Psoas muscle (tissue), 8 donors: Measurements from ENCODE around the gene APAF1. TPM values are rescaled to one million over a fixed set of nuclear protein-coding genes. Genes with fewer than 3 reads are reported as not detected.

ENCODE experiments used
- ATAC-seq, 4 donors: fragments of 200-7000 bp; cut with Tn5 transposase; one replicate each; pipeline ENCODE4 v1.9.1; 2020; ENCODE audit warnings: moderate library complexity in 3 of 4, mild to moderate bottlenecking in 2 of 4
- DNase-seq, 2 donors: peaks; one replicate each; pipeline ENCODE4 v3.0.0-alpha.2; 2020
- H3K27ac ChIP-seq: fragments of 200-600 bp; one replicate; pipeline ENCODE4 v1.8.0; 2022
- H3K27me3 ChIP-seq, 3 donors: fragments of 200-600 bp in 1 of 3; one replicate each; pipeline versions ENCODE4 v1.6.1 to v1.8.0; 2013 to 2022; ENCODE audit warnings: low read length in 2 of 3, mild to moderate bottlenecking in 2 of 3, moderate library complexity in 1 of 3; ENCODE audit not compliant: insufficient read depth in 3 of 3
- H3K36me3 ChIP-seq, 2 donors: fragments of 200-600 bp in 1 of 2; one replicate each; pipeline versions ENCODE4 v1.6.1 to v1.8.0; 2013 to 2022; ENCODE audit warnings: low read depth in 1 of 2, mild to moderate bottlenecking in 1 of 2, moderate library complexity in 1 of 2; ENCODE audit not compliant: insufficient read depth in 1 of 2
- H3K4me1 ChIP-seq: fragments of 200-600 bp; one replicate; pipeline ENCODE4 v1.8.0; 2022
- H3K4me3 ChIP-seq: fragments of 200-600 bp; one replicate; pipeline ENCODE4 v1.8.0; 2022; ENCODE audit warnings: mild to moderate bottlenecking
- H3K9me3 ChIP-seq: fragments of 200-600 bp; one replicate; pipeline ENCODE4 v1.8.0; 2022
- CTCF ChIP-seq: fragments of 200-600 bp; IDR thresholded peaks from one replicate; pipeline ENCODE4 v1.8.0; 2022; ENCODE audit warnings: antibody characterized with exemption
- WGBS, 3 donors: extraction: QIAGEN DNeasy Blood & Tissue Kit; methylation state at CpG; one replicate each; pipeline versions ENCODE4 v1.1.6 to v1.1.7; 2013; 5-methylcytosine and 5-hydroxymethylcytosine counted together
- intact Hi-C, 2 donors: fragments of 100-400 bp; cut with DNase I; formaldehyde crosslinking; loops; one replicate each; pipeline versions ENCODE4 v1.11.0 to v1.14.2; 2022
- polyA plus RNA-seq, 3 donors: library from polyadenylated mRNA; stranded (reverse); fragments of 200-250 nt; gene quantifications; one replicate each; pipeline ENCODE4 v1.2.3, GENCODE V29; 2013
- total RNA-seq, 4 donors: library from RNA; stranded (reverse); fragmentation: NEBNext Ultra II Directional in 2 of 4; extraction: Animal tissue kit (Norgen Biotek cat#: 25700) in 2 of 4; gene quantifications; one replicate each; pipeline versions ENCODE4 v1.2.1 to v1.2.4, GENCODE V29; 2021 to 2023
- donor health status: healthy with polysubstance abuse.
- donor health status: DM: no; HTN: no; CAD: no; lungs with moderate emphysema.
- donor health status: Bipolar disorder and iron deficiency.
- donor health status: healthy.
- donor health status: DM: yes; HTN: yes; CAD: no.
- donor health status: DM: no; HTN: no; CAD: no.
- donor health status: DM: no; HTN: no; CAD: no.
- donor health status: DM: yes; HTN: yes; CAD: no.

APAF1 gene
- total and polyA plus RNA-seq, 7 donors, result 2.0 to 10.2 (median 4.3) TPM

- peaks cover 5 to 80% of the 10 kb centered on the region in 2 donors for H3K36me3 ChIP-seq
- intact Hi-C loops, result no loop called here
- TF ChIP-seq CTCF, result no peak
- ATAC-seq (no peak), DNase-seq (no peak)
- 80 to 89% (median 84%) methylated on average over 4 of the region's 4 CpGs for WGBS, 3 donors
- H3K4me1 ChIP-seq, result no peaks in the 10 kb centered on the region
- H3K9me3 ChIP-seq, result no peaks in the 10 kb centered on the region
- no peak overlapping the region for H3K4me3 ChIP-seq
- H3K27me3 ChIP-seq, result no peaks in the 10 kb centered on the region
- H3K27ac ChIP-seq, result no peak overlapping the region
These were observed 69.3 kb downstream of the APAF1 start for GRCh38 chr12:98714426-98714825.

DNA sequence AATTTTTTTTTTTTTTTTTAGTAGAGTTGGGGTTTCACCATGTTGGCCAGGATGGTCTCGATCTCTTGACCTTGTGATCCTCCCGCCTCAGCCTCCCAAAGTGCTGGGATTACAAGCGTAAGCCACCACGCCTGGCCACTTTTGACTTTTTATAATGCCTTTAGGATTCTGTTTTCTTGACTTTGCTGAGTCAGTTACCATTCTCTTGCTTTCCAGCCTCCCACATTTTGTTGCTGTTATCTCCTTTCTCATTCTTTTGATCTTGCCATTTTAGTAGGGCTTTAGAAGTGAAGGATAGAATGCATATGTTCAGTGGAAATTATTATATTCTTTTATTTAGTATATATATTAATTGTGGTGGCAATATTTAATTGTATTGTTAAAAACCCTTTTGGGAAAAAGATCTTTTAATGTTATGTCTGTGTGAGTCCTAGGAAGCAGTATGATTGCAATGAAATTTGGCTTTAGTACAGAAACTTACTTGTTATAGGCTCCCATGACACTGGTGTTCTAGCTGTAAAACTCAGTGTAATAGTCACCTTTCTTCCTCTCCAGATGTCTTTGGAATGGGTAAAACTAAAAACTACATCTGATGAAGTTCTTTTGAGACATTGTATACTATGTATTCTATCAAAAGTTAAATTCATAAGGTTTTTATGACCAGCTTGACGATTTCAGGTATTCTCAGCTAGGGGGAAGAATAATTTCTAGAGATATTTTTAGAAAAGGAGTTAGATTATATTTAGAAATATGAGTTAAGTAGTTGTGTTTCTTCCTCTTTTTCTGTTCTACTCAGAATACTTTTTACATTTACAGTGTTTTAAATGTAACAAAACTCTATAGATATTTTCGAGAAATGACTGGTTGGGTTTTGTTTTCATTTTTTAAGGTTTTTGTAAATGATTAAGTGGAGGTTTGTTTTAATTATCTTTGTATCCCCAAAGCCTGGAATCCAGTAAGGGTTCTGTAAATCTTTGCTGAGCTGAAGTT is 74.7 kb downstream of the APAF1 start:
- Histone ChIP-seq H3K4me3 (no peak overlapping the region), H3K27me3 (no peaks in the 10 kb centered on the region), H3K9me3 (no peaks in the 10 kb centered on the region), H3K36me3 (peaks cover 2 to 70% of the 10 kb centered on the region in 2 donors), H3K4me1 (no peaks in the 10 kb centered on the region), H3K27ac (no peak overlapping the region)
- ATAC-seq (no peak), DNase-seq (no peak)
- WGBS, 3 donors, result 91 to 93% (median 92%) methylated on average over 6 of the region's 6 CpGs
- no peak for TF ChIP-seq CTCF
- intact Hi-C loops, result no loop called here

DNA sequence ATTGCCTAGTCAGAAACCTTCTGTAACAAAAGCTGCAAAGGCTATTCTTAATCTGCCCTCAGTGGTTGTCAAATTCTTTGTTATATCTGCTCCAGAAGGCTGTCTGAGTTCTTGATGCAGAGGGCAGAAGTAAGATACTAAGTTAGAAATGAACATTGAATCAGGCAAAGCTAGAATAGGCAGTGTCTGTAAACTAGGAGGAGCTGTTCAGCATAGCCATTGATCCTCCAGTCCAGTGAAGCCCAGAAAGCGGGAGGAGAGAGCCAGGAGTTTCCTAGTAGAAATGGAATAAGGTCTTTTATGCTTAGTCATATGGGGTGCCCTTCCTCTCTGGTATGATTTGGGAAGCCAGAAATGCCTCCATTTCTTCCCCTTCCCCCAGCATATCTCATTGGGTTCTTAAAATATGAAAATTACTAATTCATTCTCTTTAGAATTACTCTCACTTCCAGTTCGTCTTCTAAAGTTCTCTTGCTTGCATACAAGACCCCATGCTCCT is 76.2 kb downstream of the APAF1 start:
- intact Hi-C loops, result no loop called here
- H3K9me3 ChIP-seq, result no peaks in the 10 kb centered on the region
- DNase-seq (no peak), ATAC-seq (no peak)
- TF ChIP-seq CTCF, result no peak
- H3K27ac ChIP-seq, result no peak overlapping the region
- 90 to 97% (median 91%) methylated on average over 2 of the region's 2 CpGs for WGBS, 3 donors
- H3K27me3 ChIP-seq, result no peaks in the 10 kb centered on the region
- no peak overlapping the region for H3K4me3 ChIP-seq
- H3K36me3 ChIP-seq, result peaks cover 0 to 73% of the 10 kb centered on the region in 2 donors
- no peaks in the 10 kb centered on the region for H3K4me1 ChIP-seq

DNA sequence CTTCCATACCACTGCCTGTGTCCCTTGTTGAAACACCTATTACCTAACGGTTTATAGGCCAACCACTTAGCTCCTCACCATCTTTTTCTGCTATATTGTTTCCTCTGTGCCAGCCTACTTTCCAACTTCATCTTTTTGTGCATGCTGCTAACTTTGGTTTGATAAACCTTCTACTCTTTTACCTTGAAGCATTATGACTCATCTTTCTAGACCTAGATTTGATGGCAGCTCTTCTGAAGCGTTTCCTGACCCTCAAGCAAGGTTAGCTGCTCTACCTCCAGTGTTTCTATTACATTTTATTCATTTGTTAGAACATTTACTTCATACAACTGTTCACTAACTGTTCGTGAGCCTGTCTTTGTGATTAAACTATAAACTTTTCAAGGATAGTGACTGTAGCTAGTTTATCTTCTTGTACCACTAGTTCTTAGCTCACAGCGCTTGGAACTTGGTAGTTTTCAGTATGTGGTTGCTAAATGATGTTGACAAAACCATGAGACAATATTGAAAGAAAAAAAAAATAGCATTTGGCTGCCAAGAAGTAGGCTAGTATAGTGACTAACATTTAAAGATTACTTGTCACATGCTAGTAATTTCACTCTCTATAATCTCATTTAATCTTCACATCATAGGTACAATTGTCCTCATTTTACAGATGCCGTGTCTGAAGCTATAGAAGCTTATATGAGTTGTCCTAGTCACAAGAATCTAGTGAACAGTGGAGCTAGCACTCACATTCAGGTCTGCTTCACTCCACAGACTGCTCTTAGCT is 79.5 kb downstream of the APAF1 start:
- H3K9me3 ChIP-seq, result no peaks in the 10 kb centered on the region
- H3K4me1 ChIP-seq, result no peaks in the 10 kb centered on the region
- peaks cover 0 to 83% of the 10 kb centered on the region in 2 donors for H3K36me3 ChIP-seq
- TF ChIP-seq CTCF, result no peak
- H3K4me3 ChIP-seq, result no peak overlapping the region
- no peak overlapping the region for H3K27ac ChIP-seq
- H3K27me3 ChIP-seq, result no peaks in the 10 kb centered on the region
- DNase-seq (no peak), ATAC-seq (no peak)
- 90 to 97% (median 92%) methylated on average over 5 of the region's 5 CpGs for WGBS, 3 donors
- intact Hi-C loops, result no loop called here
